Testis (tissue), 3 donors: ENCODE measurements around the gene CALML3. TPM values are rescaled to one million over a fixed set of nuclear protein-coding genes. Genes with fewer than 3 reads are reported as not detected.

ENCODE experiments used
- DNase-seq: peaks from one replicate; pipeline ENCODE4 v3.0.0-alpha.2; 2019
- H3K27ac ChIP-seq, 2 donors: fragments of 200-600 bp; sonication (generic); one replicate each; pipeline ENCODE4 v1.5.1; 2019
- H3K27me3 ChIP-seq: fragments of 200-600 bp; sonication (generic); one replicate; pipeline ENCODE4 v1.5.1; 2019
- H3K36me3 ChIP-seq: fragments of 200-600 bp; sonication (generic); one replicate; pipeline ENCODE4 v1.5.1; 2017; ENCODE audit warnings: low read depth; ENCODE audit errors: missing control alignments
- H3K4me1 ChIP-seq: fragments of 200-600 bp; sonication (generic); one replicate; pipeline ENCODE4 v1.5.1; 2019
- H3K4me3 ChIP-seq, 2 donors: fragments of 200-600 bp; sonication (generic); one replicate each; pipeline ENCODE4 v1.5.1; 2017 to 2019
- H3K9me3 ChIP-seq: fragments of 200-600 bp; sonication (generic); one replicate; pipeline ENCODE4 v1.5.1; 2017
- CTCF ChIP-seq, 3 experiments: fragments of 450-650 bp in 2 of 3; fragments of 200-600 bp in 1 of 3; sonication (generic) in 1 of 3; IDR thresholded peaks; one replicate each; pipeline ENCODE4 v1.5.1; 2016 to 2019; ENCODE audit warnings: antibody characterized with exemption in 3 of 3, mild to moderate bottlenecking in 2 of 3, moderate library complexity in 1 of 3
- POLR2A ChIP-seq: fragments of 450-650 bp; IDR thresholded peaks from one replicate; pipeline ENCODE4 v1.6.1; 2017; ENCODE audit warnings: antibody characterized with exemption, mild to moderate bottlenecking, moderate library complexity
- WGBS, 2 donors: methylation state at CpG; one replicate each; pipeline ENCODE4 v1.1.5; 2018; 5-methylcytosine and 5-hydroxymethylcytosine counted together
- intact Hi-C: fragments of 100-400 bp; cut with DNase I; formaldehyde crosslinking; loops from one replicate; pipeline ENCODE4 v1.15.1; 2023; ENCODE audit warnings: low total_unique reads
- polyA plus RNA-seq: library from polyadenylated mRNA; stranded (reverse); fragments of 350-450 nt; fragmentation: Illumina TruSeq; extraction: RNeasy Lipid Tissue Mini Kit (QIAGEN cat#74804); gene quantifications from one replicate; pipeline ENCODE4 v1.2.3, GENCODE V29; 2014; ENCODE audit warnings: low read depth, low replicate concordance; ENCODE audit not compliant: insufficient read depth
- total RNA-seq, 2 donors: library from RNA; depleted of rRNA; stranded (reverse); fragments of >200 nt; gene quantifications; one replicate each; pipeline ENCODE4 v1.2.3, GENCODE V29; 2016

Gene CALML3
- total and polyA plus RNA-seq, 3 donors from 2014 or later: 0.19 to 1.5 (median 0.63) TPM

- H3K27ac ChIP-seq: no peak overlapping the region
- TF ChIP-seq CTCF (IDR thresholded peaks at IDR 0.05): no peak
- TF ChIP-seq POLR2A: no peak
- no peak overlapping the region for H3K4me3 ChIP-seq
- H3K36me3 ChIP-seq: no peaks in the 10 kb centered on the region
- DNase-seq: no peak
- intact Hi-C loops: no loop called here
- H3K9me3 ChIP-seq: no peaks in the 10 kb centered on the region
- no peaks in the 10 kb centered on the region for H3K27me3 ChIP-seq
- peaks cover 8% of the 10 kb centered on the region for H3K4me1 ChIP-seq
- WGBS, 2 donors: 81 to 91% methylated on average over 6 of the region's 6 CpGs
Measured at GRCh38 chr10:5537684-5538083, 12.9 kb downstream of the CALML3 start.

DNA sequence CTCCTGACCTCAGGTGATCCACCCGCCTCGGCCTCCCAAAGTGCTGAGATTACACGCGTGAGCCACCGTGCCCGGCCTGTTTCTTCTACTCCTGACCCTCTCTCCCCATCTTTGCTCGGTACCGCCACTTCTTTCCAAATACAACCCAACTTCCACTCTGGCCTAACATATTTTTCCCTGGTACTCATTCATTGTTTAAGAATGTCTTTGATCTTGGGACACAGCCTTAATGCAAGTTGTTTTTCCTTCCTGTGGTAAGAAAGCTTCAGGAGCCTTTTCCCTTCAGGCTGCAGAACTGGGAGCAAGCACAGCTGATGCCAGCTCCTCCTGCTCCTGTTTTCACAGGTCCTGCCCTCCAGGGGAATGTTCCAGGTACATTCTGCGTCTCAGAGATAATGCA is 13.7 kb downstream of the CALML3 start:
- DNase-seq: no peak

DNA sequence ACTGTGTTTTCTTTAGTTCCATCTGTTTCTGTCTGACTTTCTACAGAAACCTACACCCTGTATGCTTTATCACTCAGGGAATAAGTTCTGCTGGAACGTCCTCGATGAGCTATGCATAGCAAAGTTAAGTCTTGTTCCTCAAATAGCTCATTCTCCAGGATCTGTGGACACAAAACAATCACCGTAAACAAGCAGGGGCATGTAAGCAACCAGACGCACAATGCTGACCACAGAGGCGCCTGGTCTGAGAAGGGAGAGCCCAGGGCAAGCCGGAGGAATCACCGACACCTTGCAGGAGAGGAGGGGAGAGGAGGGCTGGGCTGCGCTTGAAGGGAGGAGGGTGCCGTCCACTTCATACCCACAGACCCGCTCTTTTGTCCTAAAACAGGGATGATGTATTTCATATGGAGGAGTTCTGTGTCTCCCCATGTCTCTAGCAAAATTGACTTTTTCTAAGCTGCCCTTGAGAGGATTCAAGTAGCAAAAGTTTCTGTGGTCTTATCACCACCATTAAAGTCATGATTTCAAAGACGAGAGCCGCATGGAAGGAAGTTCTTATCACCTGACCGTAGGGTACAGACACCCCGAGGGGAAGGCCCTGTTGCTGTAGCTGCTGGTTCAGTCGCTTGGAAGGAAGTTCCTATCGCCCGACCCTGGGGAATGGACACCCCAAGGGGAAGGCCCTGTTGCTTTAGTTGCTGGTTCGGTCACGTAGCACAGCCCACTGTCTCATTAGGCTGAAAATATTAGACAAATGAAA is 14.3 kb downstream of the CALML3 start:
- TF ChIP-seq CTCF (IDR thresholded peaks at IDR 0.05) (no peak), POLR2A (no peak)
- H3K4me3 ChIP-seq: no peak overlapping the region
- 73 to 84% methylated on average over 19 of the region's 19 CpGs for WGBS, 2 donors
- no peaks in the 10 kb centered on the region for H3K27me3 ChIP-seq
- intact Hi-C loops: no loop called here
- H3K27ac ChIP-seq: no peak overlapping the region
- peaks cover 8% of the 10 kb centered on the region for H3K4me1 ChIP-seq
- H3K9me3 ChIP-seq: no peaks in the 10 kb centered on the region
- H3K36me3 ChIP-seq: no peaks in the 10 kb centered on the region
- DNase-seq: no peak

More for the DNA sequence above, 13.7 kb downstream of the CALML3 start:
- H3K9me3 ChIP-seq: no peaks in the 10 kb centered on the region
- no peaks in the 10 kb centered on the region for H3K36me3 ChIP-seq
- intact Hi-C loops: no loop called here
- H3K27ac ChIP-seq: no peak overlapping the region
- peaks cover 8% of the 10 kb centered on the region for H3K4me1 ChIP-seq
- no peak overlapping the region for H3K4me3 ChIP-seq
- H3K27me3 ChIP-seq: no peaks in the 10 kb centered on the region
- TF ChIP-seq CTCF (IDR thresholded peaks at IDR 0.05) (no peak), POLR2A (no peak)
- WGBS, 2 donors: 86 to 91% methylated on average over 9 of the region's 9 CpGs

GRCh38 chr10:5540080-5540479 is 15.3 kb downstream of the CALML3 start:
- no peak for DNase-seq
- no peaks in the 10 kb centered on the region for H3K27me3 ChIP-seq
- H3K9me3 ChIP-seq: no peaks in the 10 kb centered on the region
- H3K4me1 ChIP-seq: peaks cover under 1% of the 10 kb centered on the region
- no peak overlapping the region for H3K4me3 ChIP-seq
- no peaks in the 10 kb centered on the region for H3K36me3 ChIP-seq
- no peak overlapping the region for H3K27ac ChIP-seq
- WGBS, 2 donors: 92 to 94% methylated on average over 9 of the region's 9 CpGs
- intact Hi-C loops: no loop called here
- no peak for TF ChIP-seq POLR2A
- TF ChIP-seq CTCF (IDR thresholded peaks at IDR 0.05): no peak

DNA sequence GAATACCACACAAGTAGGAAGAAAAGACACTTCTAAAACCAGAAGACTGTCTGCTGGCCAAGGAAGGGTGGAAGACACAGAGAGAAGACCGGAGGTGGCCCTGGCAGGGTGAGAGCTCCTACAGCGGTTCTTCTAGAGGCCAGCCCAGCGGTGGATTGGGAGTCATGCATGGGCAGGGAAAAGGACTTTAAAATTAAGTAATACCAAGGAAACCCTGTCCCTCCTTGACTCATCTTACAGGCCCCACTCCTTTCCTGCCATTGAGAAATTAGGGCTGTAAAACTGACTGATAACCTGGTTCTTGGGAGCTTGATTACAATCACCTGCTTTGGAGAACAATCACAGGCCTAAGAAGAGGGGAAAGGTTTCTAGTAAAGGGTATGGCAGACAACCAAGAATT is 16.1 kb downstream of the CALML3 start:
- H3K9me3 ChIP-seq: no peaks in the 10 kb centered on the region
- H3K36me3 ChIP-seq: no peaks in the 10 kb centered on the region
- no peak overlapping the region for H3K4me3 ChIP-seq
- no peaks in the 10 kb centered on the region for H3K27me3 ChIP-seq
- no peak for DNase-seq
- H3K4me1 ChIP-seq: no peaks in the 10 kb centered on the region
- no peak overlapping the region for H3K27ac ChIP-seq
- WGBS, 2 donors: 94 to 99% methylated on average over 3 of the region's 3 CpGs
- intact Hi-C loops: no loop called here
- TF ChIP-seq CTCF (IDR thresholded peaks at IDR 0.05) (no peak), POLR2A (no peak)
